ENCODE measurements around the gene SDS. TPM values are rescaled to one million over a fixed set of nuclear protein-coding genes. Genes with fewer than 3 reads are reported as not detected.
A peak's percentile ranks its signal among the peaks of the same experiment; 100 is the strongest.

The SDS gene
- total RNA-seq = not detected in 2 replicates

- DNase-seq (ENCODE audit: low read depth) = no peak
- TF ChIP-seq, protein P1, sequence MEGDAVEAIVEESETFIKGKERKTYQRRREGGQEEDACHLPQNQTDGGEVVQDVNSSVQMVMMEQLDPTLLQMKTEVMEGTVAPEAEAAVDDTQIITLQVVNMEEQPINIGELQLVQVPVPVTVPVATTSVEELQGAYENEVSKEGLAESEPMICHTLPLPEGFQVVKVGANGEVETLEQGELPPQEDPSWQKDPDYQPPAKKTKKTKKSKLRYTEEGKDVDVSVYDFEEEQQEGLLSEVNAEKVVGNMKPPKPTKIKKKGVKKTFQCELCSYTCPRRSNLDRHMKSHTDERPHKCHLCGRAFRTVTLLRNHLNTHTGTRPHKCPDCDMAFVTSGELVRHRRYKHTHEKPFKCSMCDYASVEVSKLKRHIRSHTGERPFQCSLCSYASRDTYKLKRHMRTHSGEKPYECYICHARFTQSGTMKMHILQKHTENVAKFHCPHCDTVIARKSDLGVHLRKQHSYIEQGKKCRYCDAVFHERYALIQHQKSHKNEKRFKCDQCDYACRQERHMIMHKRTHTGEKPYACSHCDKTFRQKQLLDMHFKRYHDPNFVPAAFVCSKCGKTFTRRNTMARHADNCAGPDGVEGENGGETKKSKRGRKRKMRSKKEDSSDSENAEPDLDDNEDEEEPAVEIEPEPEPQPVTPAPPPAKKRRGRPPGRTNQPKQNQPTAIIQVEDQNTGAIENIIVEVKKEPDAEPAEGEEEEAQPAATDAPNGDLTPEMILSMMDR (conservative IDR thresholded peaks at IDR 0.05; ENCODE audit: low read depth, low read length) = no peak
- peak within 1 kb of the TSS; percentile 24 for H3K4me3 ChIP-seq (ENCODE audit: low read depth, low read length)
These were observed at the start of gene SDS for GRCh38 chr12:113403435-113404415. SDS (minus strand) TSS chr12:113403887; CDS start chr12:113399708, 4,179 bp downstream.

DNA sequence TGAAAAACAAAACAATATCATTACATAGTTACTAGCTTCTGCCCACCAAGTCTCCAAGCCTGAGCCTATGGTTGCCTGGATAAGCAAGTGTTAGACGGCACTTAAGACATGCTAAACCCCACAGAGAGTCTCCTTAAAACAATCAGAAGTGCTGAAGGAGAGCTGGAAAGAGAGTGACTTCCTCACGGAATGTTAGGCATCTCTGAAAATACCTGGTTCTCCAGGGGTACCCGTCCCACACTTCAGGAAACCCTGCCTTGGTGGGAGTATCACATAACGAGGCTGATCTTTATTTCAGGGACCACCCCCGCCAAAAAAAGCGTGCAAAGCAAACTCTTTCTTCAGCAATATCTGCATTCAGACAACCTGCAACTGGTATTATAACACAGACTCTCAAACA, 49.6 kb upstream of the SDS start:
- TF ChIP-seq, protein P1 (conservative IDR thresholded peaks at IDR 0.05; ENCODE audit: low read depth, low read length) = no peak
- no peak for DNase-seq (ENCODE audit: low read depth)
- no peak overlapping the region for H3K4me3 ChIP-seq (ENCODE audit: low read depth, low read length)

GRCh38 chr12:113452458-113452857, 48.8 kb upstream of the SDS start:
- no peak overlapping the region for H3K4me3 ChIP-seq (ENCODE audit: low read depth, low read length)
- TF ChIP-seq, protein P1 (conservative IDR thresholded peaks at IDR 0.05; ENCODE audit: low read depth, low read length) = no peak
- no peak for DNase-seq (ENCODE audit: low read depth)

DNA sequence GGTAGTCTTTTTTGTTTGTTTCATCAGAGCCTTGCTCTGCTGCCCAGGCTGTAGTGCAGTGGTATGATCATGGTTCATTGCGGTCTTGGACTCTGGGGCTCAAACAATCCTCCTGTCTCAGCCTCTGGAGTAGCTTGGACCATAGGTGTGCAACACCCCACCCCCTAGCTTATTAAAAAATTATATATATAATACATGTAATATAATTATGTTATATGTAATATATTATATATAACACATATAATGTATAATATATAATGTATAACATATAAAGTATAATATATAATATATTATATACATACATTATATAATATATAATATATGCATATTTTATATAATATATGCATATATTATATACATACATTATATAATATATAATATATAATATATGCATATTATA, 46.2 kb upstream of the SDS start:
- H3K4me3 ChIP-seq (ENCODE audit: low read depth, low read length) = no peak overlapping the region
- no peak for DNase-seq (ENCODE audit: low read depth)
- TF ChIP-seq, protein P1 (conservative IDR thresholded peaks at IDR 0.05; ENCODE audit: low read depth, low read length) = no peak

- no peak overlapping the region for H3K4me3 ChIP-seq (ENCODE audit: low read depth, low read length)
- DNase-seq (ENCODE audit: low read depth) = no peak
- TF ChIP-seq, protein P1 (conservative IDR thresholded peaks at IDR 0.05; ENCODE audit: low read depth, low read length) = no peak
These were observed 45.6 kb upstream of the SDS start for GRCh38 chr12:113449299-113449698.

DNA sequence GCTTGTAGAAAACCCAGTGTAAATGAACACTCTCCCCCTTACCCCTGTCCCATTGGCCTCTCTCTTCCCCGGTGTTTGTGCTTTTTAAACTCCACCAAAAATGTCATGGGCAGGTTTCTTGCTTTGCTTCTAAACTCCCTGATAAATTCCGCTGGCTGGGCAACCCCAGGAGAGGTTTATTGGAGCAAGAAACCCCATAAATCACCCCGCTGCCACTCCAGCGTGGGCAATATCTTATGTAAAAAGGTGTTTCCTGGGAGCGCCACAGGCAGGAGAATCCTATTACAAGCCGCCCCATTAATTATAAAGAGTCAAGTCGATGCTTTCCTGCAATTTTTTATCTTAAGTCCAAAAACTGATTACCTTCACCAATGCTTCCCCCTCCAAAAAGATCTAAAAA, 45.2 kb upstream of the SDS start:
- TF ChIP-seq, protein P1 (conservative IDR thresholded peaks at IDR 0.05; ENCODE audit: low read depth, low read length) = no peak
- no peak for DNase-seq (ENCODE audit: low read depth)
- no peak overlapping the region for H3K4me3 ChIP-seq (ENCODE audit: low read depth, low read length)
